ENCODE measurements around the gene HECTD4. TPM values are rescaled to one million over a fixed set of nuclear protein-coding genes. Genes with fewer than 3 reads are reported as not detected.

The HECTD4 gene
- total and polyA plus RNA-seq, 2 donors (not counting 1 experiment from before 2014, with no cell fraction given), result 46.4 to 92.2 TPM

GRCh38 chr12:112419297-112420133 lies 37.3 kb upstream of the HECTD4 start:
- Mint-ChIP-seq H3K4me1 (peaks cover 37% of the 10 kb centered on the region), H3K4me3 (peak overlapping the region; percentile 95), H3K27ac (peak overlapping the region; percentile 94), H3K27me3 (no peaks in the 10 kb centered on the region), H3K9me3 (ENCODE audit: insufficient read depth) (no peaks in the 10 kb centered on the region)
- Histone ChIP-seq H3K9ac (ENCODE audit: low read length) (peak overlapping the region; percentile 93), H3K27me3 (replicated peaks in 1 of 4; ENCODE audit: control extremely low read depth in 1 of 4, control insufficient read depth in 3 of 4, insufficient read depth in 4 of 4, low read length in 3 of 4) (no peaks in the 10 kb centered on the region), H3K4me2 (replicated peaks; ENCODE audit: low read depth, low read length, poor library complexity, severe bottlenecking) (peak overlapping the region; percentile 93), H3K79me2 (ENCODE audit: control insufficient read depth, insufficient read depth, low read length) (peaks cover 67% of the 10 kb centered on the region), H3K36me3 (replicated peaks in 1 of 2; ENCODE audit: control extremely low read depth in 1 of 2, control insufficient read depth in 1 of 2, extremely low read depth in 1 of 2, insufficient read depth in 2 of 2, low read length in 1 of 2) (peaks cover 0 to 8% of the 10 kb centered on the region in 2 experiments), H4K20me1 (ENCODE audit: control insufficient read depth, insufficient read depth, low read length, poor library complexity, severe bottlenecking) (peaks cover 26% of the 10 kb centered on the region), H3K4me1 (ENCODE audit: control insufficient read depth in 2 of 2, insufficient read depth in 2 of 2, low read length in 2 of 2) (peaks cover 13 to 18% of the 10 kb centered on the region in 2 donors), H3K9me3 (ENCODE audit: control extremely low read depth in 1 of 3, control insufficient read depth in 2 of 3, insufficient read depth in 1 of 3, low read length in 2 of 3) (no peaks in the 10 kb centered on the region), H3K27ac (ENCODE audit: low read length in 2 of 2) (peak overlapping the region; percentile 69 to 89), H2AFZ (ENCODE audit: insufficient read depth, low read depth, low read length, poor library complexity, severe bottlenecking) (peak overlapping the region; percentile 94), H3K4me3 (ENCODE audit: control extremely low read depth in 1 of 5, extremely low read depth in 1 of 5, insufficient read depth in 1 of 5, low read depth in 2 of 5, low read length in 4 of 5) (peak overlapping the region; percentile 66 to 97 (median 95))
- ChIA-PET POLR2A (interaction anchor here (0.8 kb wide), 1 partner anchor 9 kb away, joined by 3 read pairs; no protein-coding TSS in a partner anchor), CTCF (interaction anchor here (0.9 to 1.0 kb wide), 2 partner anchors 23 to 754 kb away, joined by 3 read pairs; no protein-coding TSS in a partner anchor)
- ATAC-seq (ENCODE audit: low read depth), result no peak
- under 1% methylated on average over 19 of the region's 31 CpGs for WGBS (ENCODE audit: insufficient coverage)
- peak; percentile 48 for TF ChIP-seq CTCF (IDR thresholded peaks at IDR 0.05)
- TF ChIP-seq EZH2 (IDR thresholded peaks at IDR 0.05; ENCODE audit: borderline replicate concordance, insufficient read depth, low read depth, low read length, poor library complexity, severe bottlenecking), result no peak
- no peak for DNase-seq
- intact Hi-C loops (cut with micrococcal nuclease), result loop anchor here (5.0 to 10.0 kb wide), 2 partner anchors 577 to 735 kb away; partner anchors contain the start of genes ACAD10, BRAP and MAPKAPK5

Measured in B cell (primary cell).